Glomerular endothelial cell (primary cell): ENCODE measurements around the gene SNX19. TPM values are rescaled to one million over a fixed set of nuclear protein-coding genes. Genes with fewer than 3 reads are reported as not detected.
A peak's percentile ranks its signal among the peaks of the same experiment; 100 is the strongest.
"Not testable (repeated sequence)": the region's sequence is repeated elsewhere in the genome, so short reads cannot be mapped to it uniquely, and the experiment has no call there.

Experiments
- DNase-seq: peaks from one replicate; pipeline ENCODE4 v3.0.0-alpha.2; 2011; ENCODE audit warnings: low read depth, low spot score; ENCODE audit errors: extremely low read depth
- total RNA-seq: library from RNA; depleted of rRNA; stranded (reverse); fragments of >200 nt; gene quantifications from 2 replicates; pipeline ENCODE4 v1.2.3, GENCODE V29; 2015

SNX19 gene
- total RNA-seq, 1 donor from 2014 or later, result 82.1 TPM

- no peak for DNase-seq
Observed at GRCh38 chr11:130874955-130875531, 41.2 kb downstream of the SNX19 start.

DNA sequence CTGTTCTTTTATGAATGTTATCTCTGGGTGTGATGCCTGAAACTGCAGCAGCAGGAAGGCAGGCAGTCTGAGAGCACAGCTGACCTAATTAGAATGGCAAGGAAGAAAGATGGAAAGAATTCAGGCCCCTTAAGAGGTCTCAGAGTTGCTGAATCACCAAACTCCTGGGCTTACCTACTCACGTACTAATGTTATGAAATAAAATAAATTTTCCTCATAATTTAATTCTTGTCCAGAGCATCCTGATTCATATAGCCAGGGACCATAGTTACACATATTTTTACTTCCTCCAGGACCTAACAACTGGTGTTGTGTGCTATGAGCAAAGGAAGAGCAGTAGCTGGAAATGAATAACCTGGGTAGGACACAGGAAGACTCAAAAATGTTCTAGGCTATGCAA is 41.9 kb downstream of the SNX19 start:
- DNase-seq, result no peak

DNA sequence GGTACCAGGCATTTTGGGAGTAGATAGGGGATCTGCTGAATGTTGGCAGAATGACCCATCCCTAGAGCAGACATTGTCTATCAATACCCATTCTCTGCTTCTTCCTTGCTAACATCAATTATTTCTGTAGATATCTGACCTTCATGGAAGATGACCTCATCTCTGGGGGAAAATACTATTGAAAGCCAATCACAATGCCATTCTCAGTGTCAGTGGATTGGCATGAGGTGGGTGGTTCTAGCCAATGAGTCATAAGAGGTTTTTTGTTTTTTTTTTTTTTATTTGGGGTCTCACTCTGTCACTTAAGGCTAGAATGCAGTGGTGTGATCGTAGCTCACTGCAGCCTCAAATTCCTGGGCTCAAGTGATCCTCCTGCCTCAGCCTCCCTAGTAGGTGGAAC is 42.5 kb downstream of the SNX19 start:
- no peak for DNase-seq

DNA sequence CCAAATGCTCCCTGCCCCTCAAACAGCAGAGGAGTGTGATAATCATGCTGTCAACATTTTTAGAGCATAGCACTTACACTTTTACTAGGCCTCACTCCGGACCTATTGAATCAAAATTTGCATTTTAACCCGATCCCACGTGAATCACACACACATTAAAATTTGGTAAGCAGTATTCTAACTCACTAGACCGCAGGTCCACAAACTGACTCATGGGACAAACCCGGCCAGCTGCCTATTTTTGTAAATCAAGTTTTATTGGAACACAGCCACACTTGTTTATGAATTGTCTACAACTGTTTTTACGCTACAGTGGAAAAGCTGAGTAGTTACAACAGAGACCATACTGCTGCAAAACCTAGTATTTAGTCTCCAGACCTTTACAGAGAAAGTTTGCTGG is 43.3 kb downstream of the SNX19 start:
- no peak for DNase-seq

- DNase-seq, result no peak
Observed at GRCh38 chr11:130872513-130872912, 43.8 kb downstream of the SNX19 start.

DNA sequence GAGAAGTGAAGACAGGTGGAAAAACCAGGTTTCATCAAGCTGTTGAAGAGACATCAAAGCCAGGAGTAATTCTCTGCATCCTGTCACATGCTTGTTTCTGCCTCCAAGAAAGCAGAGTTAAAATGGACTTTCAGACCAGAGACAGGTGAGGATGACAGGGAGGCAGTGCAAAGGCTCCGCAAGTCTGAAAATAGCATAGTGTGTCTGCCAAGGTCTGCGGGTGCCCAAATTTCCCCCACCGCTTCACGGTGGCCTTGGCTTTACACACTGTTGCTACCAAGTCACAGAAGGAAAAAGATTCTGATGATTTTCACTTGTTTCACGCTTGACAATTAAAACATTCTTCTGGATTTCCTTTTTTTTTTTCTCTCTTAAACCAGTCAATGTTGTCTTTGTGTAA is 44.2 kb downstream of the SNX19 start:
- no peak for DNase-seq

DNA sequence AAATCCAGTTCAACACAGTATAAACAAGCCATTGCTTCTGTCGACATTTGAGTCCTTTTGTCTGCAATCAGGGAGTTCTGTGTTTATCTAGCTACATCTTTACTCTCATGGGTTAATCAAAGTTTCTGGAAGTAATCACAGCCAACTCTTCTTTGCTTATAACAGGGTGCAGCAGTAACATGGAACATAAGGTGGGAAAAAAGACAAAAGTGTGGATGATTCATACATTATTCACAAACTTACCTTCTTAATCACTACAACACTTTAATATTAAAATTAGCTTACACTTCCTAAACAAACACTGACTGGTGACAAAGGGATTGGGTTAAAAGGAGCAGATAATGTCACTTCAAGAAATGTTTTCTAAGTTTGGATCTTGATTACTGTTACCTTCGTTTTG is 44.7 kb downstream of the SNX19 start:
- no peak for DNase-seq

DNA sequence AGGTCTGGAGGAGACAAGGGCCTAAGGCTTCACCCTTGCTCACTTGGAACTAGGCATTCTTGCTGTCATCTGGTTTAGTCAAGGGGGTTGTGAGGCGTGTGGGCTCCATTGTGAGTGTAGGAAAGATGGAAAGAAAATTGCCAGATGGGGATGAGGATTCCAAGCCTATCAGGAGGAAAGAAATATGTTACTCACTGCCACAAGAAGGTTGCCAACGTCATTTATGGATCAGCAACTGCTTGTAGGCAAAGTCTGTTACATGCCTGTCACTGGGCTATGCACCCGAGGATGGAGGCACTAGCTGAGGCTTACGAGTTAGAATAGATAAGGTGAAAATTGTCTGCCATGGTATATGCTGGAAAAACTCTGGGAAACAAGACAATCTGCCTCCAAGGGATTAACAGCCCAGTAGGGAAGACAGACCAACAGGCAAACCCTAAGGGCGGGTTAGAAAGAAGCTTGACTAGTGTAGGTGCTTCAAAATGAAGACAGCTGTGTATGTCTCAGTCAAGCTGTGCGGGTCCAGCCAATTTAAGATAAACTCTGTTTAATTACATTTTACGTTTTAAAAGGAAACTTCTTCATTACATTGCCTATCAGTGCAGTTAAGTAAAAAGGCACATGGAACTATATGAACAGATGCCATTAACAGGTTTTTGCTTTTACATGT is 47.4 kb downstream of the SNX19 start:
- DNase-seq, result no peak

DNA sequence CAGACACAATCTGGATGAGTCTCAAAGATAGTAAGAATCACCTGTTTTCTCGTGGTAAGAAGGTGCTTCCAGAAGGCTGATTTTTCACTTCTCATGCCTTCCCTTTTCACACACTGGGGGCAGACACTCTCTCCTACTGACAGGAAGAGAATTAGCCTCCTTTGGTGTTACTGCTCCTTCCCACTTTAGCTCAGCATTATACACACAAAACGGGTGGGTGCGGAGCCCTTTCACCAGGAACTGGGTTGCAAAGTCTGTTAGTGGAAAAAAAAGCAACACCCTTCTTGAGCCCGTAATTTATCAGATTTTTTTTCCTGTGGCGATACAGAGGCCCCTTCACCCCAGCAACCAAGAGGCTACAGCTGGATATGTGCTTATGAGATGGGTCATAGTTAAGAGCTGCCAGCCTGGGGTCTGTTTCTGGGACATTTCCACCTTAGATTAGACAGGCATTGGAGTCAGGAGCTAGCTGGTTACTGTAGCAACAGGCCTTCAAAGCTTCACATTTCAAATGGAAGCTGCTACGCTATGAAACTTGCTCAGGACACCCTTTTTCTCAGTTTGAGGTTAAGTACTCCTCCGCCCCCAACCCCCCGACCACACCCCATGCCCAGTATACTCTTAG is 48.1 kb downstream of the SNX19 start:
- no peak for DNase-seq

DNA sequence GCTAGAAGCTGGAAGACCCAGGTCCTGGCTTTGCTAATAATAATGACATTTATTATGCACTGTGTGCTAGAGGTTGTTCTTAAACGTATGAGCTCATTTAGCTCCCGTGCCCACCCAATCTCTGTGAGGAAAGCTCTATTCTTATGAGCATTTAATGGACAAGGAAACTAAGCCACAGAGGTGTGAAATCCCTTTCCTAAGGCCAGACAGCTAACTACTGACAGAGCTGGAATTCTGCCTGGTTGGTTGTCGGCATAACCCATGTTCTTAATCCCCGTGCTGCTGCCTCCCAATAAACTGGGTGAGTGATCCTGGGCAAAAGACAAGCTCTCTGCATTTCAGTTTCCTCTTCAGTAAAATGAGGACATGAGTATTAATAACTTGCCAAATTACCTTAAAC is 49.4 kb downstream of the SNX19 start:
- DNase-seq, result no peak

DNA sequence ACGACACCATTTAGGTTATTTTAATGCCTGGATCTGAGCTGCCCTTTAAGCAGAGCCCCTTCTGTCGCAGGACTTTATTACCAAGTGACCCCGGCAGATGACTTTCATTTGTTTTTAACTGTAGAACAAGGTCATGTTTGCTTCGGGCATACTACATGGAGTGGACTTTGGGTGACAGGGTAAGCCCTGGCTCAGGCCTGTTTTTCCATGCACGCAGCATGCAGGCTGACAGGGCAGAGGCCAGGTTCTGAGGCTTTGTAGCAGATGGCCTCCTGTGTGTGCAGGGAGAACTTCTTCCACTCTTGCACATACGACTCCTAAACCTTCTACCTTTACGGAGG is 50.5 kb downstream of the SNX19 start:
- DNase-seq, result no peak

GRCh38 chr11:130865091-130865773 is 51.0 kb downstream of the SNX19 start:
- no peak for DNase-seq

GRCh38 chr11:130861902-130862860 is 54.1 kb downstream of the SNX19 start:
- peak; percentile 86 for DNase-seq

GRCh38 chr11:130861283-130861682 is 55.0 kb downstream of the SNX19 start:
- DNase-seq, result no peak

- DNase-seq, result no peak
Observed at GRCh38 chr11:130859886-130860285, 56.4 kb downstream of the SNX19 start.

DNA sequence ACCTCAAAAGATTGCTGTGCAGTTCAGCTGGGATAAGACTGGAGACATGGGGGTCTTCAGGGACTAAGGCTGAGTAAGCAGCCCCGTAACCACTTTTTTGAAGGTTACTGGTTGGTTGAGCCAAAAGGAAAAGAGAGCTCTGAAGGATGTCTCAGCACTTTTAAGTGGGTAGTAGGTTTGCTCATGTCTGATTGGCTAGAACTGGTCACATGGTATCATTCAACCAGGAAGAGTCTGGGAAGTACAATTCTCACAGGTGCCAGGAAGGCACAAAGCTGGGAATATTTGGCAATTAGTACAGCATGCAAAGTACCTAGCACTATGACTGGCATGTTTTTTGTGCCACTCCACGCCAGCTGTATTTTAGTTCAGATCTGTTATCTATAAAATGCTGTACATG is 58.1 kb downstream of the SNX19 start:
- DNase-seq, result no peak

- DNase-seq, result not testable (repeated sequence)
Observed at GRCh38 chr11:130855707-130856106, 60.6 kb downstream of the SNX19 start.

- no peak for DNase-seq
Observed at GRCh38 chr11:130854483-130854882, 61.8 kb downstream of the SNX19 start.

DNA sequence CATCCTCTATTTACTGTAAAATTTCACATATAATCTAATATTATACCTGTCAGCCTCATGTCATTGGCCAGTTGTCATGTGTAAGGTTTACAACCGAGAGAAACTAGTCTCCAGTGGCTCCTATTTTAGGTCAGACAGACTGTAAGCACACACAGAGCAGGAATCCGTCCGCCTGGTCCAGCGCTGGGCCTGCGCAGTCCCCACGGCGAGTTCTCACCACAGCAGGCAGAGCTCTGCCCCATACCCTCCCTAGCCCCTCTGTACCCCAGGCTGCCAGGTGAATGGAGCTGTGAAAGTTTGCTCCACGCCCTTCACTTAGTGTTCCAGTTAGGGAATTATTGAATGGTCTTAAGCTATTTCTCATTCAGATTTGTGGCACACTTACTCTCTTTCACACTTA is 63.7 kb downstream of the SNX19 start:
- no peak for DNase-seq

- no peak for DNase-seq
Observed at GRCh38 chr11:130850185-130850944, 65.9 kb downstream of the SNX19 start.
